GM04504 (cell line): ENCODE data around the gene ADSS2.
"Not testable (repeated sequence)": the region's sequence is repeated elsewhere in the genome, so short reads cannot be mapped to it uniquely, and the experiment has no call there.

Source experiments
- DNase-seq: peaks from one replicate; pipeline ENCODE4 v3.0.0-alpha.2; 2012; ENCODE audit warnings: low read depth

Gene ADSS2

DNA sequence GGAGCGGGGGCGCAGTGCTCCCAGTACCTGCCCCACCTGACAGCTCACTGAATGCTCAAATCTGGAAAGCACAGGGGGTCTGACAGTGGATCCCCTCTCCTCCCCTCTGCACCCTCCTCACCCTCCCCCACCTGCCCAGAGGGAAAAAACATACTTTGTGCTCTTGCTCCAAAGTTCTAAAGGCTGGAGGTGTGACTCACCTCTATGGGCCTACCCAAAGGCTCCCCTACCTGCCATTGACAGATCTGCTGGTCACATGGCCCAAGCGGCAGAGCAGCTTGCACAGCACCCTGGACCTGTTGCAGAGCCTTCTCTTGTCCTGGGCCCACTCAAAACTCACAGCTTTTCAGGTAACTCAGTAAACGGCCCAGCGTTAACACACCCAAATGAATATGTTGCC lies 55.7 kb downstream of the ADSS2 start:
- no peak for DNase-seq

DNA sequence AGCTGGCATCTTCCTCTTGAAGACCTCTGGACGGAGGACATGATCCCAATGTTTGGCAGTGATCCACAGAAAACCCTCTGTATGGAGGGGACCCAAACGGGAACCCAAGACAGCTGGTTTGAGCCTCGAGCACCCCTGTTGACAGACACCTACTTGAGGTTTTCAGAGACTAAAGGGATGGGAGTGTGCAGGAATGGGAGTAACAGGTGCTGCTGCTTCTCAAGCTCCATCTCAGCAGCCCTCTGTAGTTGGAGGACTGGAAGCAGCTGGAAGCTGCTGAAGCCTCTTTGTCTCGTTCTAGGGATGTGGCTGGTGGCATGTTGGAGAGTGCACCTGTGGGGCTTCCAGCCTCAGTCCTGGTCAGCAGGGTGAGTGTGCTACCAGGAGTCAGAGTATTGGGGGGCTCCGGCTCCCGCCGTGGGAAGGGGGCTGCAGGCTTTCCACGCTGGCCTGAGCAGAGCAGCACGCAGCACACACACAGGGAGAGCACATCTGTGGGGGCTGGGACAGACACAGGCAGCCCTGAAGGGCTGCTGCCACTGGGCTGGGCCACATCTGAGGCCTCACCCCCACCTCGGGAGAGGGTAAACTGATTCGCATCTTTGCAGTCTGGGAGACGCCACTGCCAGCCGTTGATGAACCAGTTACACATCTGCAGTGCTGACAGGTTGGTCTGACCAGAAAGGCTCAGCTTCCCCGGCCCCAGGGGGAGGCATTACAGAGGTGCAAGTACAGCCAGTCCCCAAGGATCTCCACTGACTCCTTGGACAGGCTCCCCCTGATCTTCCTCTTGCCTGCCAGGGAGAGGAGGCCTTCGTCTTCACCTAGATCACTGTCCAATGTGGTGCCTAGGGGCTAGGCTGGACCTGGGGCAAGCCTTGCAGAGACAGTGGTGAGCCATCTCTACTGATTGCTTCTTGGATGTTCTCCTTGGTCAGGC lies 56.6 kb downstream of the ADSS2 start:
- no peak for DNase-seq

DNA sequence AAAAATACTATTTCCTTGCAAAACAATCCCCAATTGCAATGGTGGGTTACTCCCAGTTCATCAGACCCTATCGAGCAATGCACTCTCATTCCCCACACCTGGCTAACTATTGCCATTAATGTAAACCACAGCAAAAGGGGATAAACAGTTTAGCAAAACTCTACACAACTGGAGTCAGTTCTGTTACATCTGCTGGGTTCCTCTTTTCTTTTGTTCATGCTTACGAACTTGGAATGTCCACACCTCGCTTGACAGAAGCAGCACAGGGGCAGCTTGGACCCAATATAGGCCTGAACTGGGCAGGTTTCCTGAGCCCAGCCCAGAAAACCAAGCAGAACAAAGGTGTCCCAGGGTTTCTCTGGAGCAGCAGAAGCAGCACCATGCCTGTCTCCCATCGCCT lies 57.4 kb downstream of the ADSS2 start:
- DNase-seq, result no peak

DNA sequence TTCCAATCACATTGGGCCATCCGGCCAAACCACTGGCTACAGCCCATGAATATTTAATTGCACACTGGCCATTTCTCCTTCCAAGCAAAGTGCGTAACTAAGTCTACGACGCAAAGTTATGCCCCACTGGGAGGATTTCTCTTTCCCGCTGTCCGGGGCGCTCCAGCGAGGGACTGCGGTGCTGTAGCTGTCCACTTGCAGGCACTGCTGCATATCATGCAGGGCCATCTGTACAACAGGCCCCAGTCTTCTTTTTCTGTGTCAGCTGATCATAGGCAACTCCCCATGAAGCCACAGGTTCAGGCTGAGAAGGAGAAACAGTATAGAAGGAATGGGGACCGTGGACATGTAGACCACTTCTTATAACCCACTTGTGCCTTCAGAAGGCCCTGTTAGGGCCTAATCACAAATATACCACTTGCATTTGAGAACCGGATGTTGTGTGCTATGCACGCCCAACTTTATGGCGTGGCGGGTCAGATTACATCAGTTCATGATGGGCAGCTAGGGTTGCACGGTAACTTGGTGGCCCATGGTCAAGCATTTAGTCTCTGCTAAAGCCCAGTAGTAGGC lies 58.0 kb downstream of the ADSS2 start:
- no peak for DNase-seq

DNA sequence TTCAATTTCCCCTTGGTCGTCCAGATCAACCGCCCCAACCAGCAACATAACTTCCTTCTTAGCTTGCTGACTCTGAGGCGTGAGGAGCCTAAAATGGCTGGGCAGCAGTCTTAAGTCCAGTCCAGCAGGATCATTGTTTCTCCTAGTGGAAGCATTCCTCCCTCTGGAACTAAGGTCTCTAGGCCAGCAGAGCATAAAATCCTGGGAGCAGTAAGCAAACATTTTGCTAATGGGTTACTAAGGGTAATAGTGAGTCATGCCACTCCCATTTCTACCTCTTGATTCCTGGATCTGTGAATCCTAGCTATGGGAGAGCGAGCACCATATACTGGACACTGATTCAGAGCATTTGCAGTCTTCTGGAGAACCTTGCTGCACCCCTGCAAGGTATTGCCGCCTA lies 59.9 kb downstream of the ADSS2 start:
- no peak for DNase-seq

DNA sequence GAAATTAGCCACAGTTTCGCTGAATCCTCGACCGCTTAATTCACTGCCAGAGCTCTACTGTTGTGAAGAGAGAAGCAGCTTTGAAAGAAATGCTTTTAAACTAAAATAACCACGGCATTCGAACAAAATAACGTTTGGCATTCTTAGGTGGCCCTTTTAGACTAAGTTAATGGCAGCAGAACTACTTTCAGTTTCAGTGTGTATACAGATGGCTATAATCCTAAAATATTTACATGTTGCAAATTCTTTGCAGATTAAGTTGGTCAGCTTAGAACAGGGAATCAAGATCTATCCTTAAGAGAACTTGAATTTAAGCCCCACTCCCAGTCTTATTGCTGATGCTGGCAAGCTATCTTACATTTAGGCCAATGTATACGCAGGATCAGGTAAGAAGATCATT lies 62.7 kb downstream of the ADSS2 start:
- no peak for DNase-seq

DNA sequence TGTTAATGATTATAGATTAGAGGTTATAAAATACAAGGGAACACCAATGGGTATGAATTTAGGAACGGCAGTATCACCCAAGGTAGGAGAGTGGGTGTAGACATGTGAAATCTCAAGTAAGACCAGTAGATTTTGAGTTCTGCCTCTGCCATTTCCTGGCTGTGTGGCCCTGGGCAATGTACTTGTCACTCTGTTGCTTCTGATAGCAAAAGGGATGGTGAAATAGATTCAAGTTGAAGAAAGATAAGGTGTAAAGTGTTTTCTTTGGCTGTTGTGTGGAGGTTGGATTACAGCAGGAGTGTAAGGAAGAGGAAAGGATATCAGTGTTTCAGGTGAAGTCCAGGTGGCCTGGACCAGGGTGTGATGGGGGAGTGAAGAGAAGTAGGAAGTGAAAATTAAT lies 64.3 kb downstream of the ADSS2 start:
- DNase-seq, result no peak

DNA sequence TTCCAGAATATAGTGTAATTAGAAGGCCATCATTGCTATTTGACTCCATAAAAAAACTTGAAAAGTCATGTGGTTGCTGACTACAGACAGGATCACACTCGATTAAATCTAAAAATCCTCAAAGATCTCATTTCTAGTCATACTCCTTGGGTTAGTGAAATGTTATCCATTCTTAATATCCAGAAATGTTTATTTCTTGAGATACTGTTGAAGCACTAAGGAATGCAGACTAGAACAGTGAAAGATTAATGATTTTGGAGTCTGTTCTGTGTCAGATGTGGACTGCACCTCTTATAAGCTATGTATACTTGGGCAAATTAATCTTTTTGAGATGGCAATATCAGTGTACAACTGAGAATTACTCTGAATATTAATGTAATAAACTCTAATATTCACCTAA lies 65.1 kb downstream of the ADSS2 start:
- no peak for DNase-seq

DNA sequence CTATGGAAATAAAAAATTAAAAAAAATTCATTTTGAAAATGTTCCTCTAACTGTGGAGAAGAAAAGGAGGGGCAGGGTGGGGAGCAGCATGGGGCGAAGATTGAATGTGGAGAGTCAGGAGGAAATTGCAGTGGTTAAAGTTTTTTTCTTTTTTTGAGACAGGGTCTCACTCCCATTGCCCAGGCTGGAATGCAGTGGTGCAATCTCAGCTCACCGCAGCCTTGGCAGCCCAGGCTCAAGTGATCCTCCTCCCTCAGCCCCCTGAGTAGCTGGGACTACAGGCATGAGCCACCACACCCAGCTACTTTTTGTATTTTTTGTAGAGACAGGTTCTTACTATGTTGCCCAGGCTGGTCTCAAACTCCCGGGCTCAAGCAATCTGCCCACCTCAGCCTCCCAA lies 67.6 kb downstream of the ADSS2 start:
- no peak for DNase-seq

DNA sequence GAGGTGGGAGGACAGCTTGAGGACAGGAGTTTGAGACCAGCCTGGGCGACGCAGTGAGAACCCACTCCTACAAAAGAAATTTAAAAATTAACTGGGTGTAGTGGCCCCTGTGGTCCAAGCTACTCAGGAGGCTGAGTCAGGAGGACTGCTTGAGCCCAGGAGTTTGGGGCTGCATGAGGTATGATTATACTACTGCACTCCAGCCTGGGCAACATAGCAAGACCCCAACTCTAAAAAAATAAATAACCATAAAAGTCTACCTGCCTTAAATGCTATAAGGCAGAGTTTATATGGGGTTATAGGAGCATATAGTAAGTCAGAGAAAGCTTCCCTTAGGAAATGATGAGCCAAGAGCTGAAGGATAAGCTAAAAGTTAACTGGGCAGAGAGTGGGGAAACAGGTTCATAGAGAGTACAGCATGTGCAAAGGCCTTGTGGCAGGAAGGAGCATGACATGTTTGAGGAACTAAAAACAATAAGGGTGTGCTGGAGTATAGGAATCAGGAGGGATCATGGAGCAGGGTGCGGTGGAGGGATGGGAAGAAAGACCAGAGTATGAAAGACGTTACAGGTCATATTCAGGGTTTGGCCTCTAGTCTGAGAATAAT lies 68.3 kb downstream of the ADSS2 start:
- no peak for DNase-seq

DNA sequence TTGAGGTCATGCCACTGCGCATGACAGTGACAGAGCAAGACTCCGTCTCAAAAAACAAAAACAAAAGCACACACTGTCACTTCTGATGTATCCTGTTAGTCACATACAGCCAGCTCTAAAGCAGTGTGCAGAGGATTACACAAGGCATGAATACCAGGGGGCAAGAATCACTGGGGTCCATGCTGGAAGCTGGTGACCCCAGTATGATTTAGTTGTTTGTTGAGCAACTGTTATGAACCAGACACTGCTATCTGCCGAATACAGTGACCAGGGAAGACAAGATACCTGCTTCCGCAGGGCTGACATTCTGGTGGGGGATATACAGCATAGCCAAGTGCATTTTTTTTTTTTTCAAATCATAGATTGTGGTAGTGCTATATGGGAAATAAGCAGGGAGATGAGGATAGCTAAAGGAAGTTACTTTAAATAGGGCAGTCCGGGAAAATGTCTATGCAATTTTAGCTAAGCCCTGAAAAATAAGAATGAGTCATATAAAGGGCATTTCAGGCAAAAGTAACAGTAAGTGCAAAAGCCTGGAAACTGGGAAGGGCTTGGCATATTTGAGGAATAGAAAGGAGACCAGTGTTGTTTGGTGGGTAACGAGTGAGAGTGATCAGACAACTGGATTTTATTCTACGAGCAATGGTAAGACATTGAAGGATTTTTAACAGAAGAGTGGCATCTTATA lies 69.7 kb downstream of the ADSS2 start:
- no peak for DNase-seq

DNA sequence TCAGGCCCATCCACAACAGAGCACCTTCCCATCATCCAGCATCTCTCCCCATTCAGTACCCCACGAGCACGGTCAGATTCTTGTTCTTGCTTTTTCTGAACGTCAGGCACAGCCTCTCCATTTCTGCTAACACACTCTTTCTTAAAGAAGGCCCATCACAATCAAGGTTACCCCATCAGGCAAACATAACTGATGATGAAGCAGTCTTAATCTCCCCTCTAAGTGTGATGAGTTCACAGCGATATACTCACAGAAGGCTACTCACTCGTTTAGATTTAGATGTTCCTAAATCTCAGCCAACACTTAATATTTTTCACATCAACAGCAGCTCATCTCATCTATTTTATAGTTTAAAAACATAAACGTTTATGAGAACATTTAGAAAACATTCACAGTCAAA lies 75.6 kb downstream of the ADSS2 start:
- no peak for DNase-seq

DNA sequence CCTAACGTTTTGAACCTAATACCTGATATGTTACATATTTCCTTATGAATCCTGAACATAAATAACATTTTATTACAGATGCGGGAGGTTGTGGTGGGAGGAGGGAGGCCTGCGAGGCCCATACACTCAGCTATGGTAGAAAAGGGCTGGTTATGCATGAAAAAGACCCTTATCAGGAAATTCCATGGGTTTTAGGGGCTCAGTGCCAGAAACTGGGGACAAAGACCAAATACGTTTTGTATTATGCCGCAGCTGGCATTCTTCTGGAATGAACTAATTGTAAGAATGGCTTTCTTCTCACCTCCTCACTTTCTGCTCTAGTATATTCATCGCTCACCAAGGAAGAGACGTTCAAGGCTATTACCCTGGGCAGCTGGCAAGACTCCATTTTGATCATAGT lies 76.7 kb downstream of the ADSS2 start:
- DNase-seq, result no peak

DNA sequence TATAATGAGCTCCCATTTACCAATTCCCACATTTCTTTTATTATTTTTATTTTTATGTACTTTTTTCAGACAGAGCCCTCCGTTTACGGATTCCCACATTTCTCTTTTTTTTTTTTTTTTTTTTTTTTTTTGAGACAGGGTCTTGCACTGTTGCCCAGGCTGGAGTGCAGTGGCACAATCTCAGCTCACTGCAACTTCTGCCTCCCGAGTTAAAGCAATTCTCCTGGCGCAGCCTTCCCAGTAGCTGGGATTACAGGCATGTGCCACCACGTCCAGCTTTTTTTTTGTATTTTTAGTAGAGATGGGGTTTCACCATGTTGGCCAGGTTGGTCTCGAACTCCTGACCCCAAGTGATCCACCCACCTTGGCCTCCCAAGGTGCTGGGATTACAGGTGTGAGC lies 77.2 kb downstream of the ADSS2 start:
- not testable (repeated sequence) for DNase-seq

DNA sequence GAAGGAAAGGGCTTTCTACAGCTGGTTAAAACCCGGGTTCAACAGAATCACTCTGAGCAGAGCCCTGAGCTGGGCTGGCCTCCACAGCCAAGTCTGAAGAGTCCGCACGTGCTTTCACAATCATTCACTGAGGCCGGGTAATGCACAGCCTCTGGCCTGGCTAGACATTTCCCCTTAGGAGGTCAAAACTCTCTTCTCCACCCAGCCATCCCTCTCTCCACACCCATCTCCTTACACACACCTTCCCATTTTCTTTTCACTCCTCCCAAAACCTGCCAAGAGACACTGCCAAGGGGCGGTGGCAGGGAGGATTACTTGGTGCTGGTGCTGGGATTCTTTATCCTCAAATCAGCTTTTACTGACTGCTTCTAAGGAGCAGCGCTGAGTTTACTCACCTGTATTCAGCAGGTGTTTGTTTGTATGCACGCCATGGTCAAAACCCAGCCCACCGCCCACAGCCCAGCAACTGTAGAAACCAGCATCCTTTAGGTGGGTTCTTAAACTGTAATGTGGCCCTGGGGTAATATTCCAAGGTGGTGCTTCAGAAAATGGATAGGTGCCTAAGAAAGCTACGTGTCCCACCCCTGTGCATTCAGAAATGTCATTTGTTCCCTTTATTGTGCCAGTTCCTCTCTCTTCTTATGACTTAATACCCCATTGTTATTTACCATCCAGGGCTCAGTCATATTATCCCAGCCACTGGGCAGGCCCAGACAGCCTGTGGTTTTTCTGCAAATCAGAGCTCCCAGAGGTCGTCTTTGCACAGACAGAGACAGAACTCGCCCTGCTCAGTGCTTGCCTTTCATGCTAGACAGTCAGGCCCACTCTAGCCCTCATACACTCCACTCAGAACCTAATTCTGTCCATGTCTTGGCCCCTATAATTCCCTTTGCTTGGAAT lies 80.2 kb downstream of the ADSS2 start:
- no peak for DNase-seq

DNA sequence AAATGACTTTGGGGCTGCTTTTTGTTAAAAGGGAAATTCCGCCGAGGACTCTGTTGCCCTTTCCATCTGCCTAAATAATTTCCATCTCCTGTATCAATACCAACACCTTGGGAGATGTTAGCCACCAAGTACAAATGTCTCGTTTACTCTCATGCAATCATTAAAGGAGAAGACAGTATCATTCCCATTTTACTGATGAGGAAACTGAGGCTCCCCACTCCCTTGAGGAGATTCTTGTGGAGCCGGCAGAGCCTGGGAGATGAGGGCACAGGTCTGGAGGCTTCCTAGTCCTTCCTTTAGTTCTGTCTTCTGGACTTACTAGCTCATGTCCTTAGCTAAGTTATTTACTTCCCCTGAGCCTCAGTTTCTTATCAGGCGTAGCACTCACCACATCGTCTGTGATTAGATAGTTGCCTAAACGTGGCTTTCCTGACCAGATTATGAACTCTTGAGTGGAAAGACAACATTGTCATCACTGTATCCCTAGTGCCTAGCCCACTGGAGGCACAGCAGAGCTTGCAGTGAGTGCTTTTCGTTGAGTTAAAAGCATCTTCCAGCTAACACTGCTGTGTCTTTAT lies 81.6 kb downstream of the ADSS2 start:
- no peak for DNase-seq

DNA sequence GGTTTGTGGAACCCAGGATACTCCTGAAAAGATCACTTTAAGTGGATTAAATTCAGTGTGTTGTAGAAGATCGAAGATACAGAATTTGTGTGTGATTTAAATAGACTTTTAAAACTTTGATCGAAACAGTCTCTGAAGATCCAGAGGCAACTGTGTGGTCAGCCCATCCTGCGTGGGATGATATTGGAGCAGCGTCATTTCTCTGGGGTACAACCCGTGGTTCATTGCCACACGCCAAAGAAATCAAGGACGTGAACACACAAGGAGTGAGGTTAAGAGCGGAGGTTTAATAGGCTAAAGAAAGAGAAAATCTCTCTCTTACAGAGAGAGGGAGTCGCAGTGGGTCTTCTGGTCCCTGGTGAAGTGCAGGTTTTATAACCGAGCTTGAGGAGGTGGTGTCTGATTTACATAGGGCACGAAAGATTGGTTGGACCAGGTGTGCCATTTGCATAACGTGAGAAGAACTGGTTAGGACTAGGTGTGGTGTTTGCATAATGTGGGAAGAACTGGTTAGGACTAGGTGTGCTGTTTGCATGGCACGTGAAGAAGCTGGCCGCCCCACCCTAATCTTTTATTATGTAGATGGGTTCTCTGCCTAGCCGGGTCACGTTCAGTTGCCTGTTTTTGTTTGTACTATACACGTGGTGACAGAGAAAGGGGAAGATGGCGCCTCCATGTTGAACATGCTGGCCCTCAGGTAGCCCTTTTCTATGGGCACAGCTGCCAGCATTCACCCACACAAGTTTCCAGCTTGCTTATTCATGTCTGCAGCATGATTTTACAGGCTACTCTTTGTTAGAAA lies 82.3 kb downstream of the ADSS2 start:
- DNase-seq, result no peak

DNA sequence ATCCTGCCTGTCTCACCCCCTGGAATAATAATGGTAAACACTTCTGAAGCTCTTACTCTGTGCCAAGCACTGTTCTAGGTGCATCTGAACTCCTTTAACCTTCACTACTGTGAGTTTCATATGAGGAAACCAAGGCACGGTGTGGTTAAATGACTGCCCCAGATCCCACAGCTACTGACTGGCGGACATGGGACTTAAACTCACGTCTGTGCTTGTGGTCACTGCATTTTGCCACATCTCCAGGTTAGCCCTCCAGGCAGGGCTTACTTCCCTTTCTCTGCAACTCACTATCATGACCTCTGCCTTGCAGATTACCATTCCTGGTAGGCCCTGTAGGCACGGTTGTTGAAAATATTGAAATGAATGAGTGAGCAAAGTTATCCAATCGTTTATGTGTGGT lies 83.4 kb downstream of the ADSS2 start:
- no peak for DNase-seq

DNA sequence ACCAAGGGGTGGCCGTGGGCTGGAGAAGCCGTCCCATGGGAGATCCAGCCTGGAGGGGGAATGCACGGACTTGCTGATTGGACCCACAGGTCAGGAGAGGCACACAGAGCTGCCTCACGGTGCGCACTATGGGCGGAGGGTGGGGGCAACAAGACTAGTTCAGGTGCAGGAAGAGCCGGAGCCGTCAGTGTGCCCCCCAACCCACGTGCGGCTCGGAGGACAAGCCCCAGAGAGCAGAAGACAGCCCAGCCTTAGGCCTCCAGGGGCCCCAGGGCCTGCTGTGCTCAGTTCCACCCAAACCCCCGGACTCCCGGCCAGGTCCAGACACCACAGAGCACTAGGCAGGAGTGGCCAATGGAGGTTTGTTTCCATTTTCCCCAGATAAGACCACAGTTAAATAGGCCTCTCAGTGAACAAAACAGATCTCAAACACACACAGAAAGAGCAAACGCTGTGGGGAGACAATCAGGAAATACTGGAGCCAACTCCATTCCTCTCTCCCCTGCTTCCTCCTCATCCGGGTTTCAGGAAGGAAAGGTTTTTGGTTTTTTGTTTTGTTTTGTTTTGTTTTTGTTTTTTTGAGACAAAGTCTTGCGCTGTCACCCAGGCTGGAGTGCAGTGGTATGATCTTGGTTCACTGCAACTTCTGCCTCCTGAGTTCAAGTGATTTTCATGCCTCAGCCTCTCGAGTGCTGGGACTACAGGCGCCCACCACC lies 84.2 kb downstream of the ADSS2 start:
- no peak for DNase-seq

DNA sequence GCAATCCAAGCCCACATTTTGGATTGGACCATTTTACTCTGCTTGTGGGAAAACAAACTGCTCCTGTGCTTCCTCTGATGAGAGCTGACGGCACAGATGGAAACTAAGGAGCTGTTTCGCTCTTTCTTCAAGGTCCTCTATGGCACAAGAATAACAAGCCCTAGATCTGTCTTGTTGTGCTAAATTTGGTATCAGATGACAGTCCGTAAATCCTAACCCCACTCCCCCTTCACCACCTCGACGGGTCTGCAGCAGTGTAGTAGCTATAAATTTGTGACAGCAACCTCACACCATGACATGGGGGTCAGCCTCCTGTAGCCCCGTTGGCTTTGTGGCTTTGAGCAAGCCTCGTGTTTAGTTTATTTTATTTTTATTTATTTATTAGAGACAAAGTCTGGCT lies 85.9 kb downstream of the ADSS2 start:
- DNase-seq, result no peak
